D721Med (cell line): ENCODE results near the gene EFNA5.

Source experiments
- DNase-seq: peaks from one replicate; pipeline ENCODE4 v3.0.0; 2011; ENCODE audit warnings: low spot score; ENCODE audit not compliant: insufficient read length
- FAIRE-seq: peaks from 2 replicates; lab custom pipeline; 2011; peaks lifted over from hg19 to GRCh38; lab: Jason Lieb, UNC
- CTCF ChIP-seq: IDR thresholded peaks from 2 replicates; pipeline ENCODE4 v1.5.1; 2012; ENCODE audit warnings: mild to moderate bottlenecking, control low read depth; ENCODE audit not compliant: insufficient read depth; ENCODE audit errors: missing control alignments

The EFNA5 gene

GRCh38 chr5:107557051-107557658 lies 113.6 kb downstream of the EFNA5 start:
- no peak for TF ChIP-seq CTCF
- no peak for FAIRE-seq
- no peak for DNase-seq

- DNase-seq (no peak), FAIRE-seq (no peak)
- TF ChIP-seq CTCF, result no peak
Observed at GRCh38 chr5:107556575-107556974, 114.2 kb downstream of the EFNA5 start.

GRCh38 chr5:107555425-107556090 lies 115.2 kb downstream of the EFNA5 start:
- no peak for TF ChIP-seq CTCF
- FAIRE-seq (no peak), DNase-seq (no peak)

- no peak for TF ChIP-seq CTCF
- FAIRE-seq, result no peak
- DNase-seq, result no peak
Observed at GRCh38 chr5:107554776-107555424, 115.8 kb downstream of the EFNA5 start.

GRCh38 chr5:107553117-107553555 lies 117.6 kb downstream of the EFNA5 start:
- no peak for DNase-seq
- FAIRE-seq, result no peak
- no peak for TF ChIP-seq CTCF

GRCh38 chr5:107551088-107551487 lies 119.6 kb downstream of the EFNA5 start:
- TF ChIP-seq CTCF, result no peak
- DNase-seq (no peak), FAIRE-seq (no peak)
